Lower leg skin (tissue), 3 donors: ENCODE results near the gene LRRFIP1.

Experiments used
- CTCF ChIP-seq, 3 donors: fragments of 450-650 bp; IDR thresholded peaks; one replicate each; pipeline ENCODE4 v1.5.1; 2016; ENCODE audit warnings: antibody characterized with exemption in 3 of 3, mild to moderate bottlenecking in 3 of 3, moderate library complexity in 2 of 3
- POLR2A ChIP-seq, 2 donors: fragments of 450-650 bp; IDR thresholded peaks; one replicate each; pipeline ENCODE4 v1.6.1; 2016 to 2017; ENCODE audit warnings: antibody characterized with exemption in 2 of 2, mild to moderate bottlenecking in 1 of 2, moderate library complexity in 1 of 2

GRCh38 chr2:237820421-237820820, 193.0 kb downstream of the LRRFIP1 start:
- TF ChIP-seq POLR2A (IDR thresholded peaks at IDR 0.05) (no peak), CTCF (IDR thresholded peaks at IDR 0.05) (no peak)
